LNCaP clone FGC (cell line): ENCODE measurements around the gene CAMK2N2.

Experiments used
- DNase-seq: peaks from one replicate; pipeline ENCODE4 v3.0.0-alpha.2; 2011; ENCODE audit warnings: low read depth
- H3K4me3 ChIP-seq: 2 replicates; pipeline ENCODE4 v1.5.1; 2011; ENCODE audit warnings: mild to moderate bottlenecking, low read depth, low read length, control low read depth
- CTCF ChIP-seq: IDR thresholded peaks from 2 replicates; pipeline ENCODE4 v1.5.1; 2012; ENCODE audit warnings: mild to moderate bottlenecking; ENCODE audit not compliant: control insufficient read depth, insufficient read depth; ENCODE audit errors: extremely low read depth

CAMK2N2 gene

DNA sequence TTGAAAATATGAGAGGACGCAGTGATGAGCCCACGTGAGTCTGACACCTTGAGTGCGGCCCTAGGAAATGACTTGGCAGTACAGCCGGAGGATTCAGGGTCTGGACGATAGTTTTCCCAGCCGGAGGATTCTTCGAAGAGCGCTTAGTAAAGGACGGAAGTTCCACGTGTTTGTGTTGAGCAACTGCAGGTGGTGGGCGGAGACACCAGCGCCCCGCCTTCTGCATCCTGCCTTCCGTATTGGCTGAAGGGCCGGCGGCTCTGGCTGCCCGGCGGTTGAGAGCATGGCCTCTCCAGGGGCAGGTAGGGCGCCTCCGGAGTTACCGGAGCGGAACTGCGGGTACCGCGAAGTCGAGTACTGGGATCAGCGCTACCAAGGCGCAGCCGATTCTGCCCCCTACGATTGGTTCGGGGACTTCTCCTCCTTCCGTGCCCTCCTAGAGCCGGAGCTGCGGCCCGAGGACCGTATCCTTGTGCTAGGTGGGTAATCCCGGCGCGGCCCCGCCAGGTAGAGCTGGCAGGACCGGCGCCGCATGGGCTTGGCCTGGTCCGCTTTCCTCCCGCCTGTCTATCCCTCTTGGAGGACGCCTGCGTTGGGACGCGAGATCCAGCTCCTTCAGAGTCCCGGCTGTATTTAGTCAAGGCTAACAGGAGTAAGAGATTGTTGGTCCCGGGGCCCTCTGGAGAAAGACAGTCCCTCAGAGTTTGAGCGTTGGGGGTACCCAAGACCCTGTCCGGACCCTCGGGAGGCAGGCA, 11.8 kb downstream of the CAMK2N2 start, which contains the start of gene EEF1AKMT4:
EEF1AKMT4 (plus strand) TSS at position 261 of the 755 bp plus-strand sequence; CDS start at position 284, 23 bp downstream.
- DNase-seq, result peak; percentile 97
- peak; percentile 65 for TF ChIP-seq CTCF
- peak within 1 kb of the TSS; percentile 73 for H3K4me3 ChIP-seq

DNA sequence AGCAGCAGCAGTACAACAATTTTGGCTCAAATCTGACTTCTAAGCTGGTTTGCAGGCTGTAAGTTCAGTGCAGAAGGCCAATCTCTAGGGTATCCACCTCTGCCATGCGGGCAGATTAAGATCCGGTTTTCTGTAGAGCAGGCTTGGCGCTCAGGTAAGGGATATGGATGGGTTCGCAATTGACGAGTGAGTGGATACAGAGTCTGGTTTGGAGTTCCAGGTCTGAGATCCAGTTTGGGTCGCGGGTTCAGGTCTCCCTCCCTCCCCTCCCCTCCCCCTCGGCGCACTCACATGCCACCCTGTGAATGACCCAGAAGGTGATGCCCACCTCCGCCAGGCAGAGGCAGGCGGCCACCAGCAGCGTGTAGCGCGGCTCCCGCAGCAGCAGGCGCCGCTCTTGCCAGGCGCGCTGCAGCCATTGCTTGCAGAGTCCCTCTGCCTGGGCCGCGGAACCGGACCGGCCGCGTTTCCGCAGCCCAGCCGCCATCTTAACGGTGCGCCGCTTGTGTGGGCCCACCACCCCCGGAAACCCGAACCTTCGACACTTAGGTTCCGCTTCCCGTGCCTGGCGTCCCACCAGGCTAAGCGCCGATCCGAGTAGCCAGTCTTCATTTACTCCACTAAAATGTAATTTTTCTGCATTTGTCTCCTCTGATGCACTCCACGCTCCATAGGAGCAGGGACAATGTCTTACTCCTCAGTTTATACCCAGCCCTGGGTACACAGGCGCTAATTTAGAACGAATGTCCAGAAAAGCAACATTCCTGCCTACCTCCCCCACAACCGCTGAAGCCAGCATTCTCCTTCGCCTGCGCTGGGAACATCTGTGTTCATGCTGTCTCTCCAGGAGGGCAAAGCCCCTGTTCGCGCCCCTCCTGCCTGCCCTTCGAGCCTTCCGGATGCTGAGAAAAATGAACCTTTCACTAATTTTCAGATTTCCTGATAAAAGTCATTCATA, 12.6 kb downstream of the CAMK2N2 start, which contains the start of gene ALG3:
ALG3 (minus strand) TSS at position 509 of the 958 bp plus-strand sequence; CDS start at position 487, 22 bp downstream.
- peak within 1 kb of the TSS; percentile 73 for H3K4me3 ChIP-seq
- 0 out of 2 replicates have a peak, but pooled peaks have one; percentile 3 for TF ChIP-seq CTCF
- DNase-seq, result peak; percentile 62

DNA sequence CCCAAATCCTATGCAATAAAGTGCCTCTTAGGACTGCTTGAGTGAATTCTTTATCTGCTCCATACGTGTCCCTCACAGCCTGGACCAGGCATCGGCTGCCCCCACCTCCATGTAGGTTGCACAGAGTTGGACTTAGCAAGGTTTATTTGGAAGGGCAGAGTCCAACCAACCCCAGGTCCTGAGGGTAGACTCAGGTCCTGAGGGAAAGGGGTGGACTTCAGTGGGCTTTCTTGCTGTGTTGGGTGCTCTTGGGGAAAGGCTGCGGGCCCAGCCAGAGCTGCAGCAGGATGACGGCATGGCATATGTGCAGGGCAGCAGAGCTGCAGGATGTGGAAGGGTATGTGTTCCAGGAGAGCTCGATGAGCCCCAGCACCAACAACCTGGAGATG, 19.1 kb downstream of the CAMK2N2 start:
- no peak for TF ChIP-seq CTCF
- DNase-seq, result no peak
- H3K4me3 ChIP-seq, result no peak overlapping the region

DNA sequence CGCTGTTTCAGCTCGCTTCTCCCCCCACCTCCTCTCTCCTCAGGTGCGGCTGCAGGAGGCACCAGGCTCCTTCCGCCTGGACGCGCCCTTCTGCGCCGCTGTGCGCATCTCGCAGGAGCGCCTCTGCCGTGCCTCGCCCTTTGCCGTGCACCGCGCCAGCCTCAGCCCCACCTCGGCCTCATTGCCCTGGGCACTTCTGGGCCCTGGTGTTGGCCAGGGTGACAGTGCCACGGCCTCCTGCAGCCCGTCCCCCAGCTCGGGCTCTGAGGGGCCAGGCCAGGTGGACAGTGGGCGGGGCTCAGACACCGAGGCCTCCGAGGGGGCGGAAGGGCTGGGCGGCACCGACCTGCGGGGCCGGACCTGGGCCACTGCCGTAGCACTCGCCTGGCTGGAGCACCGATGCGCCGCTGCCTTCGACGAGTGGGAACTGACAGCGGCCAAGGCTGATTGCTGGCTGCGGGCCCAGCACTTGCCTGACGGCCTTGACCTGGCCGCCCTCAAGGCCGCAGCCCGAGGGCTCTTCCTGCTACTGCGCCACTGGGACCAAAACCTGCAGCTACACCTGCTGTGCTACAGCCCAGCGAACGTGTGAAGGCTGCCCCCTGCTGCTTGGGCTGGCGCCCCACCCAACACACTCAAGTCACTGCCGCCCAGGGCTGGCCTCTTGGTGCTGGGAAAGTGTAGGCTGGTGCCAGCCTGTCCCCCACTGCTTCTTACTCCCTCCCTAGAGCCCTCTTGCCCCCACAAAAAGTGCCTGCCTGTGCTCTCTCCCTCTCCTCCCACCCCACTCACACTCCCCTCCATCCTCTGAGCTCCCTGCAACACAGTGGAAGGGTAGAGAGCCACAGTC, 19.7 kb downstream of the CAMK2N2 start:
- no peak overlapping the region for H3K4me3 ChIP-seq
- DNase-seq, result peak; percentile 90
- peak; percentile 85 for TF ChIP-seq CTCF

GRCh38 chr3:184241141-184241446, 20.3 kb downstream of the CAMK2N2 start:
- TF ChIP-seq CTCF, result no peak
- DNase-seq, result no peak
- H3K4me3 ChIP-seq, result no peak overlapping the region

DNA sequence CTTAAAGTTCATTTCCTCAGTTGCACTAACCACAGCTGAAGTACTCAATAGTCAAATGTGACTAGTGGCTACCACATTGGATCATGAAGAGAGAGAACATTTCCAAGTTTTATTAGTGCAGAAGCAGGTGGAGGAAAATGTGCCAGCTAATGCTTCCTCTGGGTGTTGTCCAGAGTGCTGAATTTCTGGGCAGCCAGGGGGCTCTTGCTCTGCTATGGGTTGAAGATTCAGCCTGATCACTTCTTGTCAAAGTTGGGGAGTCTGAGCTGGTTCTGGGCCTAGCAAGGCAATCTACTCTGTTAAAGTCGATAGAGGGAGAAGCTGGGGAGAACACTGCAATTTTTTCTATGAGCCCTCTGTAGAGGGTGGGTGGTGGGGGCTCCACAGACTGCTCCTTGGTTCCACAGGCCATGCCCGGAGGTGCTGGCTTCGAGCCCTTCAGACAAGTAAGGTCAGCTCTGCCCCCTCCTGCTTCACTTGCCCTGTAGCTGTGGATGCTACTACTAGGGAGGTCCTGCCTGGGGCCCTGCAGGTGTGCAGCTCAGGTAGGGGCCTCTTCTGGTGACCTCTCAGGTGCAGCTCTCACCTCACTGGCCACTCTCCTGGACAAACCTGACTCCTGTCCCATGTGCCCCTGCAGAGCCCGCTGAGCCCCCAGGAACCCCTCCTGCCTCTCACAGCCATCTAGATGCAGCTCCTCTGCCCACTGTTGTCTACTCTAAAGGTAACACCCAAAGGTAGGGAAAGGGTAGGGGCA, 20.8 kb downstream of the CAMK2N2 start:
- TF ChIP-seq CTCF, result no peak
- DNase-seq, result no peak
- no peak overlapping the region for H3K4me3 ChIP-seq
